PC-9 (cell line): ENCODE results near the gene SYT7.

Experiments used
- EZH2 ChIP-seq: fragments of 200-600 bp; sonication (generic); IDR thresholded peaks from 2 replicates; pipeline ENCODE4 v1.8.0; 2017; ENCODE audit warnings: antibody characterized with exemption, low read depth
- TF ChIP-seq, protein P1 (sequence below): fragments of 200-600 bp; sonication (generic); conservative IDR thresholded peaks from 2 replicates; pipeline ENCODE4 v1.6.1; 2017; ENCODE audit warnings: mixed run types, antibody characterized with exemption, mild to moderate bottlenecking, moderate library complexity

DNA sequence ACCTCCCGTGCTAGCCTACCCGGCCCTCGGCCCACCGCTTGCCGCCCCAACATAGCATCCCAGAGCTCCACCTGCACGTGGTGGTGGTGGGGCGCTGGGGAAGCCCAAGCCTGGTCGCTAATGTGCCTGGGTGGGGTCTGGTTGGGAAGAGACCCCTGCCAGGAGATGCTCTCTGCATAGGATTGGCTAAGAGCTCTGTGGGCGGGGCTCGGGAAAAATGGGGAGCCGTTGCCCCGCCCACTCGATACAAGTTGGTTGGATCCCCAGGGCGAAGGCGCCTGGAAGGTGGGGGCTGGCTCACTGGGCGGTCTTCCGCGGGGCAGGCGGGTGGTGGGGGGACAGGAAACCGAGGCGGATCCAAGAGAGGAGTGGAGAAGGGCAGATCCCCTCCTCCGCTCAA is 64.7 kb downstream of the SYT7 start:
- TF ChIP-seq, protein P1, sequence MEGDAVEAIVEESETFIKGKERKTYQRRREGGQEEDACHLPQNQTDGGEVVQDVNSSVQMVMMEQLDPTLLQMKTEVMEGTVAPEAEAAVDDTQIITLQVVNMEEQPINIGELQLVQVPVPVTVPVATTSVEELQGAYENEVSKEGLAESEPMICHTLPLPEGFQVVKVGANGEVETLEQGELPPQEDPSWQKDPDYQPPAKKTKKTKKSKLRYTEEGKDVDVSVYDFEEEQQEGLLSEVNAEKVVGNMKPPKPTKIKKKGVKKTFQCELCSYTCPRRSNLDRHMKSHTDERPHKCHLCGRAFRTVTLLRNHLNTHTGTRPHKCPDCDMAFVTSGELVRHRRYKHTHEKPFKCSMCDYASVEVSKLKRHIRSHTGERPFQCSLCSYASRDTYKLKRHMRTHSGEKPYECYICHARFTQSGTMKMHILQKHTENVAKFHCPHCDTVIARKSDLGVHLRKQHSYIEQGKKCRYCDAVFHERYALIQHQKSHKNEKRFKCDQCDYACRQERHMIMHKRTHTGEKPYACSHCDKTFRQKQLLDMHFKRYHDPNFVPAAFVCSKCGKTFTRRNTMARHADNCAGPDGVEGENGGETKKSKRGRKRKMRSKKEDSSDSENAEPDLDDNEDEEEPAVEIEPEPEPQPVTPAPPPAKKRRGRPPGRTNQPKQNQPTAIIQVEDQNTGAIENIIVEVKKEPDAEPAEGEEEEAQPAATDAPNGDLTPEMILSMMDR = no peak
- no peak for TF ChIP-seq EZH2
